ENCODE results near the gene TSSC4. TPM values are rescaled to one million over a fixed set of nuclear protein-coding genes. Genes with fewer than 3 reads are reported as not detected.
"Not testable (repeated sequence)": the region's sequence is repeated elsewhere in the genome, so short reads cannot be mapped to it uniquely, and the experiment has no call there.

TSSC4 gene
- 31.8 TPM for total RNA-seq

DNA sequence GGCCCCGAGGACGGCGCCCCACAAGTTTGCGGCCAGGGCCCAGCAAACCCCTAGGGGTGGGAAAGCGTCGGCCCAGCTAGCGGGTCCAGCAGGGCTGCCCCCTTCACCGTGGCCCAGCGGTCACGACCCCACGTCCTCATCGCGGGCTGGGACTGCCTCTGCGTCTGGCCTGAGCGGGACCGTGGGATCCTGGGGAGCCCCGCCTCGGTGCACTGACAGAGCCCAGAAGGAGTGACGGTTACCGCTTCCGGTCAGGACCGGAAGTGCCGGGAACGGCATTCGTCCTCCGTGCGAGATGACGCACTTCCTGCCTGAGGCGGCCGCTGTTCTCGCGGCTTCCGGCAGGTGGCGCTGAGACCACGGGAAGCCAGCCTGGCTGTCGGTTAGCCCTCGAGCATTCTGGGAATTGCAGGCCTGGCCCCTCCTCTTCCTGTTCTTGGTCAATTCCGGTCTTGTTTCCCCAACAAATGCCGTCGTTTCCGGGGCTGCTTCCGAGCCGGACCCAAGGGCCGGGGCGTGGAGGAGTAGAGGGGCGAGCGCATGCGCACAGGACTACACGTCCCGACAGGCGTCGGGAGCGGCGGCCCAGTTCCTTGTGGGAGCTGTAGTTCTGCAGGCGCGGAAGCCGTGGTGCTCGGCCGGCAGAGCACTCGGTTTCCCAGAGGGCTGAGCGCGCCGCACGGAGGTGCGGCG, at the start of gene TSSC4:
TSS of gene TSSC4 (plus strand) at position 682 of the 693 bp plus-strand sequence. CDS start 1,884 bp downstream, outside the sequence.
- DNase-seq (ENCODE audit: low spot score in 2 of 2) = peak; percentile 99
- FAIRE-seq = peak; percentile 98

DNA sequence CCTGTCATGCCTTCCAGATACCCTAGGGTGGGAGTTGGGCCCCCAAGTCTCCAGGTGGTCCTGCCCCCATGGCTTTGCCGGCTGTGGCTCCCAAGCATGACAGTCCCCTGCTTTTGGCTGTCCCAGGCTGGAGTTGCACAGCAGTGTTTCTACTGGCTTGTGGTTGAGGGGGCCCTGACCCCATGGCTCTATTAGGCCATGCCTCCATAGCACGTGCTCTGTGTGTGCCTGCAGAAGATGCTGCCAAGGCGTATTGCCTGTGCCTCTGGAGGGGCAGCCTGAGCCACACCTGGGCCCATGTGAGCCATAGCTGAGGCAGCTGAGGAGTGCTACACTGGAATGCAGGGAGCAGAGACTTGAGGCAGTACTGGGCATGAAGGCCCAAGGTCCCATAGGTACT, 48.8 kb upstream of the TSSC4 start:
- FAIRE-seq = no peak

DNA sequence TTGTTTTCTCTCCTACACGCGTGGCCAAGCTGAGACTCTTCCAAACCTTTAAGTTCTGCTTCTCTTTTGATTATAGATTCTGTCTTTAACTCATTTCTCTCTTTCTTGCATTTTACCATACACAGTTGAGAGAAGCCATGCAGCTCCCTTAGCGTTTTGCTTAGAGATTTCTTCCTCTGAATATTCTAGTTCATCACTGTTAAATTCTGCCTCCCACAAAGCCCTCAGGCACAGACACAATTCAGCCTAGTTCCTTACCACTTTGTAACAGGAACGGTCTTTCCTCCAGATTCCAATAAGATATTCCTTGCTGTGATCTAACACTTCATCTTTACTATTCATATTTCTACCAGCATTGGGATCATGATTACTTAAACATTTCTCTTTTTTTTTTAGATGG, 48.1 kb upstream of the TSSC4 start:
- DNase-seq (ENCODE audit: low spot score in 2 of 2) = no peak
- no peak for FAIRE-seq

More for the DNA sequence above, 48.8 kb upstream of the TSSC4 start:
- no peak for DNase-seq (ENCODE audit: low spot score in 2 of 2)

DNA sequence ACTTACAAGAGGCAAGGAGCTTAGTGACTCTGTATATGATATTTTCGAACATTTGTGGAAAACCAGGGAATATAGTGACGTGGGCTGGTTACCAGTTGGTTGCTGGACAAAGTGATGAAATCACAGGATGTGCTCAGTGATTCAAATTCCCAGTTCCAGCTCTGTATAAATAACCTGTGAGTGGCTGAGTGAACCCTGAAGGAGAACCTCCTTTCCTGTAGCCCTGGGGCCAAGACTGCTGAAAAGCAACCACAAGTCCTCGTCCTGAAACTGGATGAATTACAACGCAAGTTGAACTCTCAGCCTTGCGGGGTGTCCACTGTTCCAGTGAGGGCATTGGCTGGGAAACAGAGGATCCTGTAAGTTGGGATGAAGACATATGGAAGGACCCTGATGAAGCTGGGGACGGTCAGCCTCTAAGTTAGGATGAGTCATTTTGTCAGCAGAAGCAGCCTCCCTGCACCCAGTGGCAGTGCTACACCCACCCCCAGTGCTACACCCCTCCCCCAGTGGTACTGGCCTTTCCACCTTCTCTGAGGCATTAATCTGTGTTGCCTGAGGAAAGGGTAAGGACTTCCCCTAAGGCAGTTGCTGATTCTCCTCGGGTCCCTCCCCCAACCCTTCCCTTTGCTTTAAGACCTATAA, 45.4 kb upstream of the TSSC4 start:
- no peak for FAIRE-seq
- DNase-seq (ENCODE audit: low spot score in 2 of 2) = no peak

DNA sequence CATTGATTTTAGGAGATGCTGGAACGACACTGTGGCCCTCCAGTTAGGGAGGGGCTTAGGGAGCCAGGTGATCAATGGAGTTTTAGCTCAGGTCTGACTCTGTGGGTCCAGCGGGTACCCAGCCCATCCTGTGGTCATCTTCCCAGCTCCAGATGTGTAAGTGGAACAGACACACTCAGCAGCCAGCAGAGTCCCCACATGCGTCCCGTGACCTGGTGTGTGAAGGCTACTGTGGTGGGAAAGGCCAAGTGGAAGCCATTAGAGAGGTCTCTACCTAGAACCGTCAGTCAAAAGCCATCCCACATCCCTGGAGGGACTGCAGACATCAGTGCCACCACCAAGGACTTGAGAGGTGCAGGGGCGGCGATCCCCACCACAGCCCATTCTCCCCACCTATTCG, 43.3 kb upstream of the TSSC4 start:
- DNase-seq (ENCODE audit: low spot score in 2 of 2) (no peak), FAIRE-seq (no peak)

DNA sequence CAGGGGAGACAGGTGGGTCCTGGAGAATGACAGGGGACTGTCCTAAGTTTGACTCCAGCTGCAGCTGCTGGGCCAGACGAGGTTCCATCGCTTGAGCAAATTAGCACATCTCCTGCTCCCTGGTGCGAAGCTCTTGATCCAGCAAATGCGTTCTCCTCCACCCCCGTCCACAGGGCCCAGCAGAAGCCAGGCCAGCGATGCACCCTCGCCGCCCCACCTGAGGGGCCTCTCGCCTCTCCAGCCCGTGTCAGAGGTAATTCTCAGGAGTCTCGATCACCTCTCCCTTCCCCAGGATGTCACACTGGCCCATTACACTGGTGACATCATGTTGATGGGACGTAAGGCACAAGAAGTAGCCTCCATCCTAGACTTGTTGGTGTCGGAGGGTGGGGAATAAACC, 42.9 kb upstream of the TSSC4 start:
- DNase-seq (ENCODE audit: low spot score in 2 of 2); FAIRE-seq: not testable (repeated sequence)

DNA sequence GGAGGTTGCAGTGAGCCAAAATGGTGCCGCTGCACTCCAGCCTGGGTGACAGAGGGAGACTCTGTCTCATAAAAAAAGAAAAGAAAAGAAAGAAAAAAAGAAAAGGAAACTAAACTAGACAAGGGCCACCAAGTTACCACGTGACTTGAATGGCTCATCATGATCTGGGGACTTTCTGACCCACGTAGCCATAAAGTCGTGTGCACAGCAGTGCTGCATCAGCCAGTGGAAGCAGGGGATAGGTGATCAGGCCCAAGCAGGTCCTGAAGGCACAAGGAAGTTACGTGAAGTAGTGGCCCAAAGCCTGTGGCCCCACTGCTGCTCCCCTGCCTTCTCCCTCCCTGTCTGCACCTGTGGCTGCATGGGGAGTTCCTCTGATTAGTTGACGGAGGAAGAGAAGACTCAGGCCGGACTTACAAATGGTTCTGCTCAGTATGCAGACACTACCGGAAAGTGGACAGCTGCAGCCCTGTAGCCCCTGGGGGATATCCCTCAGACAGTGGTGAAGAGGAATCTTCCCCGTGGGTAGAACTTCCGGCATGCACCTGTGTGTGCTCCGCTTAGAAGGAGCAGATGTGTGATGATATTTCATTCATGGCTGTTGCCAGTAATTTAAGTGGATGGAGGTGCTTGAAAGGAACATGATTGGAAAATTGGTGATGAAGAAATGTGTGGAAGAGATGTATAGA, 41.7 kb upstream of the TSSC4 start:
- FAIRE-seq = no peak
- no peak for DNase-seq (ENCODE audit: low spot score in 2 of 2)

DNA sequence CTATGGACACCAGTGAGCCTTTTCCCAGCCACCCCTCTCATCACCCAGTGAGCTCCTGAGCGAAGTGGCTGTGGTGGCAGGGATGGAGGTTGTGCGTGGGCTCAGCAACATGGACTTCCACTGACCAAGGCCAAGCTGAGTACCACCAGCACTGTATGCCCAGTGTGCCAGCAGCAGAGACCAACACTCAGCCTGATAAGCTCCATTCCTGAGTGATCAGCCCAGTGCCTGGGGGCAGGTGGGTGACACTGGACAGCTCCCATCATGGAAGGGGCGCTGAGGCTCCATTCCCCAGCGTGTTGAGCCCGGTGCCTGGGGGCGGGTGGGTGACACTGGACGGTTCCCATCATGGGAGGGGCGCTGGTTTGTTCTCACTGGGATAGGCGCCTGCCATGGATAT, 41.0 kb upstream of the TSSC4 start:
- FAIRE-seq (no peak), DNase-seq (ENCODE audit: low spot score in 2 of 2) (no peak)

DNA sequence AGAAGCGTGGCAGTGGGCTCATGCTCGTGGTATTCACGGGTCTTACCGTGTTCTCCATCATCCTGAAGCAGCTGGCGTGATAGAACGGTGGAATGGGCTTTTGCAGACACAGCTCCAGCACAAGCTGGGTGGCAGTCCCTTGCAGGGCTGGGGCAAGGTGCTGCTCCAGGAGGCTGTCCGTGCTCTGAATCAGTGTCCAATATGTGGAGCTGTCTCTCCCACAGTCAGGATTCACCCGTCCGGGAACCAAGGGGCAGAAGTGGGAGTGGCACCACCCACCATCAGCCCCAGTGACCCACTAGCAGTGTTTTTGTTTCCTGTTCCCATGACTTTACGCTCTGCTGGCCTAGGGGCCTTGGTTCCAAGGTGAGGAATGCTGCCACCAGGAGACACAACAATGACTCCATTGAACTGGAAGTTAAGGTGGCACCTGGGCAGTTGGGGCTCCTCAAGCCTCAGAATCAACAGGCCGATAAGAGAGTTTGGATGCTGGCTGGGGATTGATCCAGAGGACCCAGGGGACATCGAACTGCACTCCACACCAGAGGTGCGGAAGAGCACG, 40.4 kb upstream of the TSSC4 start:
- DNase-seq (ENCODE audit: low spot score in 2 of 2) (no peak), FAIRE-seq (no peak)

DNA sequence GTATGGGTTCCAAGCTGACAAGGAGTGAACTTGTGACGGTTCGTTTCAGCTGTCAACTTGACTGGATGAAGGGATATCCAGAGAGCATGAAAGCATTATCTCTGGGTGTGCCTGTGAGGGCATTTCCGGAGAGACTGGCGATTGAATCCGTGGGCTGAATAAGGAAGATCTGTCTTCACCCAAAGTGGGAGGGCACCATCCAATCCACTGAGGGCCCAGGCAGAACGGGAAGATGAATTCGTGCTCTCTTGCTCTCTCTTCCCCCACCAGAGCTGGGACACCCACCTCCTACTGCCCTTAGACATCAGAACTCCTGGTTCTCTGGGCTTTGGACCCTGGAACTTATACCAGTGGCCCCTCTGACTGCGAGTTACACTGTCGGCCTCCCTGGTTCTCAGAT, 39.0 kb upstream of the TSSC4 start:
- DNase-seq (ENCODE audit: low spot score in 2 of 2) (no peak), FAIRE-seq (no peak)

DNA sequence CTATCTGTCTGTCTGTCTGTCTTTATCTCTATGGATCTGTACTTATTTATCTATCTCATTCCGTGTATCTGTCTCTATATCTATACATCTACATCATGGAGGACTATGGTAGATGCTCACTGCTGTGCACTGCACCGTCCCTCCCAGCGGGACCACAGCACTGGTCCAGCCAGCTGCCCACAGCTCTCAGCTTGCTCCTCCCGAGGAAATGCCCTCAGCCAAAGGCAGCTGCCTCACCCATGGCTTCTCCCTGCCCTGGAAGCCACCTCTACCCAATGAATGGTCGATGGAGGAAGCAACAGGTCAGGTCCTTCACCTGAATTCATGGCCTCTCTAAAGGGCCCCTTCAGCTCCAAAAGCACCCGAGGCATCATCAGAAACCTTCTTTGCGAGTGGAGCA, 38.1 kb upstream of the TSSC4 start:
- FAIRE-seq (no peak), DNase-seq (ENCODE audit: low spot score in 2 of 2) (no peak)

DNA sequence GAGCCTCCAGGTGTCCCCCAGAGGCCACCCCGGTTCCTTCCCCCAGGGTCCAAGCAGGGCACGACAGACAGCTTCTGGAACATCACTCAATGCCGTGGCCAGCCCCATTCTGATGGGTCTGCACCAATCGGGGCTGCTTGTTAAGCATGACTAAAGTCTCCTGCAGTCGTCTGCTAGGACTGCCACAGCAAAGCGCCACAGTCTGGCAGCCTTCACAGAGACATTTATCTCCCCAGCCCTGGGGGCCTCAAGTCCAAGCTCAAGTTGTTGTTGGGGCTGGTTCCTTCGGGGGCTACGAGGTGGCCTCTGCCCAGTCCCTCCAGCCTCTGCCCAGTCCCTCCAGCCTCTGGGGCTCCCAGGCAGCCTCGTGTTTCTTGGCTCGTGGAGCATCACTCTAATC, 37.4 kb upstream of the TSSC4 start:
- DNase-seq (ENCODE audit: low spot score in 2 of 2) (no peak), FAIRE-seq (no peak)

DNA sequence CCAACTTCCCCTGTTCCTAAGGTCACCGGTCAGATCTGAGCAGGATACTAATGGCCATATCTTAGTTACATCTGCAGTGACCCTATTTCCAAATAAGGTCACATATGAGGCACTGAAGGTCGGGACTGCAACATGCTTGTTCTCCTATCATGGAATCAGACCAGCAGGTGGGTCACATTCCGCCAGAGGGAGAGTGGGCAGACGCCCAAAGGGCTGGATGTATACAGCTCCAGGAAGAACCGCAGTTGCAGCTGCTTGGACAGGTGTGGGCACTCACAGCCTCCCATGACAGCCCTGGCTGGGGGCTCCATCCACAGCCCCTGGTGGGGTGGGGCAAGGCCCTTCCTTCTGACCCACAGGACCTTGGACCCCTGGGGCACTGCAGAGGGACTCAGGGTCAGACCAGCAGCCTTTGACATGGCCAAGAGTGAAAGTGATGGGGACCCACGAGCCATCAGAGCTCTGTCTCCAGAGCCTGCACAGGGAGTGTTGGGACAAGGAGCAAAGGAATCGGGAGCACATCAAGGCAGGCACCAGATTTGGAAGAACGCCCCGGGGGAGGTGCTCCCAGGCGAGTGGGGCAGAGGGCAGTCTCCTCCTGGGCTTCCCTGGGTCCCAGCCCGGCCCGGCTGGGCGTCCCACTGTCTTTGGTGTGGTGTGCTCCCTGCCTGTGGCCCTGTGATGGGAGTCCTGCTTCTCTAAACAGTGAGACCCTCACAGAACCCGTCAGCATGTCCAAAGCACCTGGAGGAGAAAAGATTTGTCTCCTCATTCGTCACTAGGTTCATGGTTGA, 36.8 kb upstream of the TSSC4 start:
- no peak for FAIRE-seq
- DNase-seq (ENCODE audit: low spot score in 2 of 2) = no peak

DNA sequence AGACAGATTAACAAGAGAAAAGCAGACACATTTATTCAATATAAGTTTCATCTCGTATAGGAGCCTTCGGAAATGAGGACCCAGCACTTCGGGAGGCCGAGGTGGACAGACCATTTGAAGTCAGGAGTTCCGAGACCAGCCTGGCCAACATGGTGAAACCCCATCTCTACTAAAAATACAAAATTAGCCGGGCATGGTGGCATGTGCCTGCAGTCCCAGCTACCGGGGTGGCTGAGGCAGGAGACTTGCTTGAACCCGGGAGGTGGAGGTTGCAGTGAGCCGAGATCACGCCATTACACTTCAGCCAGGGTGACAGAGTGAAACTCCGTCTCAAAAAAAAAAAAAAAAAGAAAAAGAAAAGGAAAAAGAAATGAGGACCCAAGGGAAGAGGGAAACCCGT, 36.2 kb upstream of the TSSC4 start:
- FAIRE-seq; DNase-seq (ENCODE audit: low spot score in 2 of 2): not testable (repeated sequence)

DNA sequence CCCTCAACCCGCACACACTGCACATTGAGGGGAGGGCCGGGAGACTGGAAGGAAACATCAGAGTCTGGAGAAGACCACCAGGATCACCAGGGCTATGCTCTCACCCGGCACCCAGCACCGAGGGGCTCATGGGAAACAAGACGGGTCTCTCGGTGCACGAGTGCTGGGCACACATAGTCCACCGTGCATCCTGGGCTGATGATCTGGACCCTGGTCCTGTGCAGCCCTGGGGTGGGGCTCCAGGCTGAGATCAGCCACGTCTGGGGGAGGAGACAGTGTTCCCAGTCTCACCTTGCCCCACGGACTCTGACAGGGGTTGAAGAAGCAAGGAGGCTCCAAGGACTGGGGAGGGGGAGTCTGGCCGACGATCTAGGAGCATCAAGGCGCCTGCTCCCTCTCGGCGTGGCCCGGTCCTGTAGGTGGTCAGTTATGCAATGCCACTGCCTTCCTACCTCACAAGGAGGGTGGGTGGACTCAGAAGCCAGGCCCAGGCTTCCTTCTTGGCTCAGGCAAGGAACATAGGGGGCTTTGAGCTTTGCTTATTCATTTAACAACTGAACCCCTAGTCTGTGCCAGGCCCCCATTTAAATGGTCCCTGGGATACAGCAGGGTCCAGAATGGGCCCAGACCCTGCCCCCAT, 34.9 kb upstream of the TSSC4 start:
- DNase-seq (ENCODE audit: low spot score in 2 of 2) (no peak), FAIRE-seq (no peak)

DNA sequence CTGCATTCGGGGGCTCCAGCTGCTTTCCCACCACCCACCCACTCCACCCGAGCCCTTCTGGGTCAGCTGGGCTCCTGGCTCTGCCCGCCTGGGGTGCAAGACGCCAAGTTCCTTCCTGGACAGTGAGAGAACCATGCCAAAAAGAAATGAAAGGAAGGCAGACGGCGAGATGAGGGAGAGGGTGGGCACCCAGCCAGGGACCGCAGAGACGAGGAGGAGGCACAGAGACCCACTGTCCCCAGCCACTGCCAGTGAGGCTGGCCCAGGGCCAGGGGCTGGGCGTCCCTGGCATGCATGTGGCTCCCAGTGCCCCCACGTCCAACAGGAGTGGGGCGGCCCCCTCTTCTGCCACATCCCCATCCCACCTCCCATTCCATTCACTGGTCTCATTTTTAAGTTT, 34.3 kb upstream of the TSSC4 start:
- DNase-seq (ENCODE audit: low spot score in 2 of 2) = no peak
- no peak for FAIRE-seq

DNA sequence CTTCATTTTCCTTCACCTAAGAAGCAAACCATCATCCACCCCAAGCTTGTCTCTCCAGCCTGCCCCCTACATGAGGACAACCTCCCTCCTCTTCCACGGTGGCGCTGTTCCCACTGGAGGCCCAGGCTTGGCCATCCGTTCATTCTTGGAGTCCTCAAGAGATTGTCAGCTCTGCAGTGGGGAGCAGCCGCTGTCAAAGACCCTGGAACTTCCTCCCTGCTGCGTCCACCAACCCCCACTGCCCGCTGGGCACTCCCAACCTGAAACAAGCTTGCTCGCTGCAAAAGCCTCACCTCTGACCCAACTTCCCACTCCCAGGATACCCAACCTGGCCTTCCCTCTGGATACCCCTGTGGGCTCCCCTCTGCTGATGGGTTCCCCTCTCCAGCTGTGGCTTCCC, 33.8 kb upstream of the TSSC4 start:
- no peak for DNase-seq (ENCODE audit: low spot score in 2 of 2)
- FAIRE-seq = no peak

DNA sequence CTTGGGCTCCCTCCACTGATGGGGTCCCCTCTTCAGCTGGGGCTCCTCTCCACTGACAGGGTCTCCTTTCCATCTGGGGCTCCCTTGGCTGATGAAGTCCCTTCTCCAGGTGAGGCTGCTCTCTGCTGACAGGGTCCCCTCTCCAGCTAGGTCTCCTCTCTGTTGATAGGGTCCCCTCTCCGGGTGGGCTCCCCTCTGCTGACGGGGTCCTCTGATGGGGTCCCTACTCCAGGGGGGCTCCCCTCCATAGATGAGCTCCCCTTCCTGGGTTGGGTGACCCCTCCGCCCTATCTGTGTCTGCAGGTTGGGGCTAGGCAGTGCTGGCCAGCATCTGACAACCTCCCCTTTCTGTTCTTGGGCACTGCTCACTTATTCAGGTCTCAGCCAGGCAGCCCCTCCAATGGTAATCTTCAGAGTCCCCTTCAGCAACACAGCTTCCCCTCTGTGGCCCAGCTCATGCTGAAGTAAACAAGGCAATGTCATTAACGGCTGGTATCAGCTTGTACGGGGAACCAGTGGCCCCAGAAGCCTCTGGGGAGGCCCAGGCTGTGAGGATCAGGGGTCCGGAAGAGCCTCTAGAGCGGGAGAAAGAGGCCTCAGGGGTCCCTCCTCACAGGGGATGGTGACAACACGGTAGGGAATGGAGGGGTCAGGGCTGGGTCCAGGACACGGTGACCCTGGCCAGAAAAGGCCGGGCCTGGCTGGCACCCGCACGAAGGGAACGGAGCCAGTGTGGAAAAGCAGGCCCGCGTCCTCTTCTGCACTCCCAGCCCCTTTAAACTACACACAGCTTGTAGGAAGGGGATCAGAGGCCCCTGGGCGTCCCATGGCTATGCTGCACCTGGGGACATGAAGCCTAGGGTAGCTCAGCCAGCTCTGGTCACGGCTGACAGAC, 33.0 kb upstream of the TSSC4 start:
- FAIRE-seq (no peak), DNase-seq (ENCODE audit: low spot score in 2 of 2) (no peak)

DNA sequence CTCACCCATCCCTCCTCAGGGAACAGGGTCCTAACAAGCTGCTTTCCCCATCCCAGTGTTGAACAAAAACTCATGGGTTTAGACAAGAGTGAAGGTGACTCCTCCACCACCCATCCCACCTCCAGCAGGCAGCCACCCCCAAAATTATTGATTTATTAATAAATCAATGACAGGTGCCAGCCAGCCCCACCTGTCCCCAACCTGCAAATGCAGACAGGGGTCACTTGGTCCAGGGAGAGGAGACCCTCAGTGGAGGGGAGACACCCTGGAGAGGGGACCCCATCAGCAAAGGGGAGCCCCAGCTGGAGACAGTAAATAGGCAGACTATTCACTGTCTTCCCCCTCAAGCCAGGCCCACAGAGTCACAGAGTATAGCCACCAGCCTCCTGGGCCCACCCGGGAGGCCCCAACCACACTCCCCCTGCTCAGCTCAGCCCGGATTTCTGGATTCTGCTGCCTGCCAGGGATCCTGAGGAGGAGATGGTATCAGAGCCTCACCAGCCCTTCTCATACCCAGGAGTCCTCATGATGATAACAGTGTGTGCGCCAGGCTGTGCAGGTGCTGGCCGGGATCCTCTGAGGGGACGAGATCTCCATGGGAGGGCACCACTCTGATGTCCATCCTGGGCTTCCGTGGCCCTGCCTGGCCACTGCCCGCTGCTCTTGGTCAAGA, 32.2 kb upstream of the TSSC4 start:
- no peak for FAIRE-seq
- no peak for DNase-seq (ENCODE audit: low spot score in 2 of 2)

Measured in frontal cortex (tissue), 4 donors.